ENCODE results near the gene NOS2.

DNA sequence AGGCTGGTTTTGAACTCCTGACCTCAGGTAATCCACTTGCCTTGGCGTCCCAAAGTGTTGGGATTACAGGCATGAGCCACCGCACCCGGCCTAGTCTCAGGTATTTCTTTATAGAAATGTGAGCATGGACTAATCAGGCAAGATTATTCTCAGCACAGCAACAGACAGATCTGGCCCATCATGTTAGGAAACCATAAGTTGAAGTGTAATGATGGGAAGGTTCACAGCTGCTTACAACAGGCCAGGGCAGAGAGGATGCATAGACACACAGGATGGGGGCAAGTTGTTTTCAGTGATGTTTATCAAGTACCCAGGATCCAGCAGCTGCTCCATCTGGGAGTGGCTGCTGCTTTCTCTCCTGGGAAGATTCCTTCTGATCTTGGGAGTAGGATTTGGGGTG lies 16.6 kb upstream of the NOS2 start:
- no peak for TF ChIP-seq EP300 (IDR thresholded peaks at IDR 0.05; ENCODE audit: low read depth)
- no peak for TF ChIP-seq POLR2A (IDR thresholded peaks at IDR 0.05)

Data from transverse colon (tissue), 1 donor.